Measurements from ENCODE around the gene CYP20A1.

CYP20A1 gene

DNA sequence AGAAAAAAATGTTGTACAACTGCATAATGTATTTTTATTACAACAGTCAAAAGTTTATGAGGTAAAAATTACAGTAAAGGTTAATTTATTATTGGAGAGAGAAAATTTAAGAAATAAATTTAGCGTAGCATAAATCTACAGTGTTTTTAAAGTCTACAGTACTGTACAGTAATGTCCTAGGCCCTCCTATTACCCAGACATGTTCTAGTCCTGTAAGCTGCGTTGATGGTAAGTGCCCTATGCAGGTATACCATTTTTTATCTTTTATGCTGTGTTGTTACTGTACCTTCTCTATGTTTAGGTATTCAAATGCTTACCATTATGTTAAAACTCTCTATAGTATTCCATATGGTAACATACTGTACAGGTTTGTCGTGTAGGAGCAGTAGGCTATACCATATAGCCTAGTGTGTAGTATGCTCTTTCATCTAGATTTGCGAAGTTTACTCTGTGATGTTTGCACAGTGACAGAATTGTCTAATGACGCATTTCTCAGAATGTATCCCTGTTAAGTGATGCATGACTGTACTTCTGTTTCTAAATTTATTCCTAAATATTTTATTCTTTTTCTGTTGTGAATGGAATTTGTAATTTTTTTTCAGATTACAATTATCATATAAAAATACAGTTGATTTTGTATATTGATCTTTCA lies 113.9 kb downstream of the CYP20A1 start:
- H3K27ac ChIP-seq, result no peak overlapping the region
- TF ChIP-seq ZFX (IDR thresholded peaks at IDR 0.05), result no peak
- TF ChIP-seq, protein P1, sequence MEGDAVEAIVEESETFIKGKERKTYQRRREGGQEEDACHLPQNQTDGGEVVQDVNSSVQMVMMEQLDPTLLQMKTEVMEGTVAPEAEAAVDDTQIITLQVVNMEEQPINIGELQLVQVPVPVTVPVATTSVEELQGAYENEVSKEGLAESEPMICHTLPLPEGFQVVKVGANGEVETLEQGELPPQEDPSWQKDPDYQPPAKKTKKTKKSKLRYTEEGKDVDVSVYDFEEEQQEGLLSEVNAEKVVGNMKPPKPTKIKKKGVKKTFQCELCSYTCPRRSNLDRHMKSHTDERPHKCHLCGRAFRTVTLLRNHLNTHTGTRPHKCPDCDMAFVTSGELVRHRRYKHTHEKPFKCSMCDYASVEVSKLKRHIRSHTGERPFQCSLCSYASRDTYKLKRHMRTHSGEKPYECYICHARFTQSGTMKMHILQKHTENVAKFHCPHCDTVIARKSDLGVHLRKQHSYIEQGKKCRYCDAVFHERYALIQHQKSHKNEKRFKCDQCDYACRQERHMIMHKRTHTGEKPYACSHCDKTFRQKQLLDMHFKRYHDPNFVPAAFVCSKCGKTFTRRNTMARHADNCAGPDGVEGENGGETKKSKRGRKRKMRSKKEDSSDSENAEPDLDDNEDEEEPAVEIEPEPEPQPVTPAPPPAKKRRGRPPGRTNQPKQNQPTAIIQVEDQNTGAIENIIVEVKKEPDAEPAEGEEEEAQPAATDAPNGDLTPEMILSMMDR (conservative IDR thresholded peaks at IDR 0.05), result no peak

DNA sequence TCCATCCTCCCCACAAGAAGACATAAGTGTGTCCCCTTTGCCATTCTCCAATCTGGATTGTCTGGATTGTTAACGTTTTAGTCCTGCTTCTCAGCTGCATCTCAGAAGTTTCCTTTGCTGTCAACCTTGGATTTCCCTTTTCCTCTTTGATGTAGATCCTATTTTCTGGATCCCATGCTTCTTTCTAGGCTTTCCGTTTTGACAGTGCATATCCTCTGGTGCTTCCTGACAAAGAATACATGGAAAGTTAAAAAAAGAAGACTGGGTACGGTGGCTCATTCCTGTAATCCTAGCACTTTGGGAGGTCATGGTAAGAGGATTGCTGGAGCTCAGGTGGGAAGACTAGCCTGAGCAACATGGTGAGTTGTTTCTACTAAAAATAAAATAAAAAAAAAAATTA lies 116.1 kb downstream of the CYP20A1 start:
- no peak overlapping the region for H3K27ac ChIP-seq
- TF ChIP-seq, protein P1 (conservative IDR thresholded peaks at IDR 0.05), result no peak
- TF ChIP-seq ZFX (IDR thresholded peaks at IDR 0.05), result no peak
